Measurements from ENCODE around the gene SAP30L. TPM values are rescaled to one million over a fixed set of nuclear protein-coding genes. Genes with fewer than 3 reads are reported as not detected.

Gene SAP30L
- total RNA-seq, 1 experiment from 2014 or later: 54.6 TPM

- Histone ChIP-seq H3K4me3 (ENCODE audit: low read depth in 2 of 2, low read length in 2 of 2) (peak overlapping the region in 1 of 2 experiments; percentile 2; a peak in 1 of 4 replicates), H3K27ac (ENCODE audit: low read length) (no peak overlapping the region), H3K4me1 (ENCODE audit: control insufficient read depth, insufficient read depth, low read length) (no peaks in the 10 kb centered on the region; the same call in 1 of the 2 replicates), H3K27me3 (ENCODE audit: control insufficient read depth, insufficient read depth, low read length) (peaks cover 20% of the 10 kb centered on the region), H3K36me3 (ENCODE audit: control insufficient read depth, insufficient read depth, low read length) (no peaks in the 10 kb centered on the region), H3K9me3 (ENCODE audit: control insufficient read depth, insufficient read depth, low read depth, low read length) (no peaks in the 10 kb centered on the region)
- intact Hi-C loops (cut with micrococcal nuclease; ENCODE audit: unreplicated experiment) (no loop called here), in situ Hi-C loops (cut with HindIII; ENCODE audit: low pct_unique_long_range_greater_than_20kb, low sequenced_read_pairs) (no loop called here)
- no TSS peak for BruUV-seq (replicated peaks)
- POLR2A ChIA-PET: no interaction called here
- TF ChIP-seq TCF7L2 (IDR thresholded peaks at IDR 0.05; ENCODE audit: low read depth, low read length) (no peak), REST (IDR thresholded peaks at IDR 0.05; ENCODE audit: insufficient read depth in 1 of 2, low read depth in 2 of 2, low read length in 1 of 2) (no peak), SIN3A (IDR thresholded peaks at IDR 0.05; ENCODE audit: borderline replicate concordance, insufficient read depth, low read depth, low read length) (no peak)
- CTCF ChIA-PET: no interaction called here
- ATAC-seq (no peak), DNase-seq (ENCODE audit: low read depth, low spot score) (no peak)
Observed at GRCh38 chr5:154476354-154477205, 30.8 kb downstream of the SAP30L start.

- H3K4me3 ChIP-seq (ENCODE audit: low read depth in 2 of 2, low read length in 2 of 2): peak overlapping the region; percentile 45 to 48
- H3K27ac ChIP-seq (ENCODE audit: low read length): no peak overlapping the region
- ATAC-seq (peak; percentile 72), DNase-seq (ENCODE audit: low read depth, low spot score) (no peak)
- BruUV-seq (replicated peaks): no TSS peak
- no peaks in the 10 kb centered on the region for H3K9me3 ChIP-seq (ENCODE audit: control insufficient read depth, insufficient read depth, low read depth, low read length)
- intact Hi-C loops (cut with micrococcal nuclease; ENCODE audit: unreplicated experiment): no loop called here
- peaks cover 17% of the 10 kb centered on the region for H3K27me3 ChIP-seq (ENCODE audit: control insufficient read depth, insufficient read depth, low read length)
- POLR2A ChIA-PET: interaction anchor here (0.6 kb wide), 2 partner anchors 31 to 391 kb away, joined by 10 to 11 read pairs; no protein-coding TSS in a partner anchor
- H3K36me3 ChIP-seq (ENCODE audit: control insufficient read depth, insufficient read depth, low read length): no peaks in the 10 kb centered on the region
- TF ChIP-seq REST (IDR thresholded peaks at IDR 0.05; ENCODE audit: insufficient read depth in 1 of 2, low read depth in 2 of 2, low read length in 1 of 2): no peak
- TF ChIP-seq CTCF (IDR thresholded peaks at IDR 0.05): no peak
- TF ChIP-seq SIN3A (IDR thresholded peaks at IDR 0.05; ENCODE audit: borderline replicate concordance, insufficient read depth, low read depth, low read length): no peak
- TF ChIP-seq POLR2AphosphoS5 (IDR thresholded peaks at IDR 0.05; ENCODE audit: low read depth, low read length): no peak
- 0 out of 2 replicates have a peak, but pooled peaks have one; percentile 47 for TF ChIP-seq TCF7L2 (IDR thresholded peaks at IDR 0.05; ENCODE audit: low read depth, low read length)
- CTCF ChIA-PET: interaction anchor here (0.6 kb wide), 1 partner anchor 44 kb away, joined by 6 read pairs; no protein-coding TSS in a partner anchor
- in situ Hi-C loops (cut with HindIII; ENCODE audit: low pct_unique_long_range_greater_than_20kb, low sequenced_read_pairs): no loop called here
- H3K4me1 ChIP-seq (ENCODE audit: control insufficient read depth, insufficient read depth, low read length): no peaks in the 10 kb centered on the region; the same call in 1 of the 2 replicates
Observed at GRCh38 chr5:154477382-154478223, 31.8 kb downstream of the SAP30L start.
